HG03457 (cell line): Measurements from ENCODE around the gene ZNF774.
A peak's percentile ranks its signal among the peaks of the same experiment; 100 is the strongest.
"Not testable (repeated sequence)": the region's sequence is repeated elsewhere in the genome, so short reads cannot be mapped to it uniquely, and the experiment has no call there.

Experiments used
- ATAC-seq: cut with Tn5 transposase; IDR thresholded peaks from one replicate; pipeline ENCODE4 v1.9.1; 2021; ENCODE audit warnings: moderate number of reproducible peaks; ENCODE audit not compliant: unreplicated experiment

Gene ZNF774

GRCh38 chr15:90352107-90352893 lies at the start of gene ZNF774:
Gene ZNF774, plus strand, starts transcription at chr15:90352284. Its CDS starts 2,377 bp downstream, at chr15:90354661.
- ATAC-seq = peak; percentile 96

GRCh38 chr15:90305355-90305754 lies 46.7 kb upstream of the ZNF774 start:
- not testable (repeated sequence) for ATAC-seq

GRCh38 chr15:90305932-90306331 lies 46.2 kb upstream of the ZNF774 start:
- ATAC-seq = no peak

- no peak for ATAC-seq
Measured at GRCh38 chr15:90306560-90306959, 45.5 kb upstream of the ZNF774 start.

- ATAC-seq = no peak
Measured at GRCh38 chr15:90307661-90308060, 44.4 kb upstream of the ZNF774 start.

GRCh38 chr15:90309020-90309419 lies 43.1 kb upstream of the ZNF774 start:
- ATAC-seq = no peak

- ATAC-seq = no peak
Measured at GRCh38 chr15:90315278-90315982, 36.7 kb upstream of the ZNF774 start.

- ATAC-seq = no peak
Measured at GRCh38 chr15:90316139-90316538, 35.9 kb upstream of the ZNF774 start.

- ATAC-seq = no peak
Measured at GRCh38 chr15:90318591-90318990, 33.5 kb upstream of the ZNF774 start.

- no peak for ATAC-seq
Measured at GRCh38 chr15:90320062-90320884, 31.8 kb upstream of the ZNF774 start.

- ATAC-seq = no peak
Measured at GRCh38 chr15:90320885-90321278, 31.2 kb upstream of the ZNF774 start.

GRCh38 chr15:90322538-90322937 lies 29.5 kb upstream of the ZNF774 start:
- no peak for ATAC-seq

GRCh38 chr15:90325726-90326125 lies 26.4 kb upstream of the ZNF774 start:
- ATAC-seq = no peak

GRCh38 chr15:90326441-90326840 lies 25.6 kb upstream of the ZNF774 start:
- ATAC-seq = no peak

- no peak for ATAC-seq
Measured at GRCh38 chr15:90327311-90327710, 24.8 kb upstream of the ZNF774 start.

GRCh38 chr15:90334304-90334731 lies 17.8 kb upstream of the ZNF774 start:
- ATAC-seq = no peak

GRCh38 chr15:90336705-90337141 lies 15.4 kb upstream of the ZNF774 start:
- no peak for ATAC-seq

GRCh38 chr15:90337256-90337655 lies 14.8 kb upstream of the ZNF774 start:
- no peak for ATAC-seq

- no peak for ATAC-seq
Measured at GRCh38 chr15:90338532-90338931, 13.6 kb upstream of the ZNF774 start.

GRCh38 chr15:90340345-90340744 lies 11.7 kb upstream of the ZNF774 start:
- no peak for ATAC-seq

GRCh38 chr15:90343302-90343790 lies 8.7 kb upstream of the ZNF774 start:
- ATAC-seq = no peak
